SKM-1 (cell line): ENCODE measurements around the gene LIX1L.

ENCODE experiments used
- DNase-seq: peaks from one replicate; lab custom pipeline; 2025; ENCODE audit not compliant: unreplicated experiment; lab: John Stamatoyannopoulos, UW

The LIX1L gene

DNA sequence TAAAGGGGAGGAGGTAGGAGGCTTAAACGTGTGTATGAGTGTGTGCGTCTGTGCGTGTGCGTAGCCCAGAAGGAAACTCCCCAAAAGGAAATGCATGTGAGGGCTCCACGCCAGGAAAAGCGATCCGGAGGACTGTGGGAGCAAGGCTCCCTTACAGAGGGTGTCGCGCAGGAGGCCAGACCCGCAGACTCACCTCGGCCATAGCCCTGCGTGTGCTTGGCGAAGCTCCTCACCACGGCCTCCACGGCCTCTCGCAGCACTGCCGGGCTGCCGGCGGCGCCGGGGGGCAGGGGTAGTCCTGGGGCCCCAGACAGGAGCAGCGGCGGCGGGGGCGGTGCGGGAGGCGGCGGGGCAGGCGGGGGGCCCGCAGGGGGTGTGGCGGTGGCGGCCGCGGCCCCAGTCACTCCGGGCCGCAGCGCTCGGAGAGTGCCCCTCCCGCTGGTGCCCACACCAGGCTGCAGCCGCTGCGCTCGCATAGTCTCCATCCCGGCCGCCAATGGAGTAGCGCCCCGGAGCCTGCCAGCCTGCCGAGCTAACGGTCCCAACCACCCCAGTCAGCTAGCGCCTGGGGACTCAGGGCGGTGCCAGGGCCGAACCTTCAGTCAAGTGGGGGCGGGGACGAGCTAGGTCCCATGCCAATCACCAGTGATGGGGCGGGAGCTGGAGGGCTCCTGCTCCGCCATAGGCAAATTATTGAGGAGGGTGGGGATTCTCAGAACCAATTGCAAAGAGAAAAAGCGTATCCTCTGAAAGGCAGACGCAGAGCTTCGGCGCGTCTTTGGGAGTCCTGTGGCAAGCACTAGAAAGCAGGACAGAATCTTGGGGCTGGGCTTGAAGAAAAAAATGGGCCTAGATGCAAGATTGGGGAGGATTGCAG lies at the start of gene LIX1L:
Gene LIX1L (minus strand): TSS at position 575 of the 877 bp plus-strand sequence. CDS start 90 bp downstream, at position 485.
- peak; percentile 94 for DNase-seq

DNA sequence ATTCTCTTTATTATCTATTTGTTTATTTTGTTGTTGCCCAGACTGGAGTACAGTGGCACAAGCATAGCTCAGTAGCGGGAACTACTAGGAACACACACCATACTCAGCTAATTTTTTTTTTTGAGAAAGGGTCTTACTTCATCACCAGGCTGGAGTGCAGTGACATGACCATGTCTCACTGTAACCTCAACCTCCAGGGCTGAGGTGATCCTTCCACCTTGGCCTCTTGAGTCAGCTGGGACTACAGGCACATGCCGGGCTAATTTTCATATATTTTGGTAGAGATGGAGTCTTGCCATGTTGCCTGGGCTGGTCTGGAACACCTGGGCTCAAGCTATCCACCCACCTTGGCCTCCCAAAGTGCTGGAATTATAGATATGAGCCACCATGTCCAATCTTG lies 43.9 kb upstream of the LIX1L start:
- no peak for DNase-seq

DNA sequence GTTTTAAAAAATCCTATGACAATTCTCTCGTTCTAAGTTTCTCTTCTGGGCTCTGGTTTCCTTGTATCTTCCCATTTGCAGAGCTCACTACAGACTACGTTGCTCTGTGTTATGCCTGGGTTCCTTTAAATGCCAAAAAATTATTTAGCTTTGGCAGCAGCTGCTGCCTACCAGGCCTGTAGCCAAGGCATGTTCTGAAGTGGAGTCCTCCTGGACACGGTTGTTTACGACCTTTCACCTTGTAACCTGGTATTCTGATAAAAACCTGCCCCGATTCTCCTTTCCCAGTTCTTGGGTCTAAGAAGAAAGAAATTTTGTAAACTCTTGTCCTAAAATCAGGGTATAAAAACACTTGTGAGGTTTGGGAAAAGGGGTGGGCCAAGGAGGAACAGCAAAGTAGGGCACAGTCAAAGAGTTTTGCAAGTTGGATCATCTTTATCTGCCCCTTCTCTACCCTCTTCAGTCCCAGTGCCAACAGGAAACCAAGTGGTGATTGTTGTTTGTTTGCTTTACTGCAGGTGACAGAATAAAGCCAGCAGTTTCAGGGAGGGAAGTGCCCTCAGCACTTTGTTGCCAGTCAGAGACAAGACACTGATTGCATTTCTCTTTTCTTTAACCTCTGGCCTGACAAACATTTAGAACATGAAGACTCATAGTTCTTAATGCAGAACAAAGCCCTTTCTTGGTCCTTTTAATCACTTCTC lies 41.7 kb upstream of the LIX1L start:
- DNase-seq, result no peak

DNA sequence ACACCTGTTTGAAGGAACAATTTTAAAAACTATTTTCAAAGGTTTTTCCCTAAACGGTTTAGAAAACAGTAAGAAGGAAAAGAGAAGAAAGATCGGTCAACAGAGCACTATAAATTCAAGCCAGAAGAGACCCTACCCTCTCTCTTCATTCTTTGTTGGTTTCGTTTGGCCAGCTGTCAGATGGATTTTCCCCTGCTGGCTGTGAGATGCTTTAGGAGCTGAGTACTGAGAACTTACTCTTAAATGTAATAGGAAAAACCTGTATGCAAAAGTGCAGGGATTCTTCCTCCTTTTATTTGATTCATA lies 39.9 kb upstream of the LIX1L start:
- DNase-seq, result no peak

DNA sequence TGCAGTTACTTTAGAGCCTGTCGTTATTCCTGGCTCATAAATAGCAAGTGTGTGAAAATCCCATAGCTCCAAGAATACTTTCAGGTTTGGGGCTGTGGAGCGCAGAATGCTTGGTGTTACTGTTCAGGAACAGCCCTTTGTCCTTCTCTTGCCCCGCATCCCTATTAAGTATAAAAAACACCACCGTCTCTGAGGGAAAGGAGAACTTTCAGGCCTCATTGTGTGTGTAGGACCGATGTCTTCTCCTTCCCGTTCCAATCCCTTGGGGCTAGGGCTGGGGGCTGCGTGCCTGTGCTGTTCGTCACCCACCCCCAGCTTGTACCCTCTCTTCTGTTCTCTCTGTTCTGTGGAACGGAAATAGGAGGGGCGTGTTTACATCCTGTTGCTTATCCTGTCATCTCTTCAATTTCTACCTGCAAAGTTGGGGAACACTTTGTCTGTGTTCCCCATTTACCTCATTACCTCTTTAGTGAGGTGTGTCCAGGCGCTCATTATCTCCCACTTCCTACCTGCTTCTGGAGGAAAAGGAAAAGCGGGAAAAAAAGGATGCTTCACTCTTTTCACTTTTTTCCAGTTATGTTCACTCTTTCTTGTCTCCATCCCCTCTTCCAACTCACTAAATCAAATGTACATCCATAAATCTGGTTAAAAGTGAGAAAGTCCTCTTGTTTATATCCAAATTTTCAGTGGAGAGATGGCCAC lies 39.4 kb upstream of the LIX1L start:
- DNase-seq, result no peak

DNA sequence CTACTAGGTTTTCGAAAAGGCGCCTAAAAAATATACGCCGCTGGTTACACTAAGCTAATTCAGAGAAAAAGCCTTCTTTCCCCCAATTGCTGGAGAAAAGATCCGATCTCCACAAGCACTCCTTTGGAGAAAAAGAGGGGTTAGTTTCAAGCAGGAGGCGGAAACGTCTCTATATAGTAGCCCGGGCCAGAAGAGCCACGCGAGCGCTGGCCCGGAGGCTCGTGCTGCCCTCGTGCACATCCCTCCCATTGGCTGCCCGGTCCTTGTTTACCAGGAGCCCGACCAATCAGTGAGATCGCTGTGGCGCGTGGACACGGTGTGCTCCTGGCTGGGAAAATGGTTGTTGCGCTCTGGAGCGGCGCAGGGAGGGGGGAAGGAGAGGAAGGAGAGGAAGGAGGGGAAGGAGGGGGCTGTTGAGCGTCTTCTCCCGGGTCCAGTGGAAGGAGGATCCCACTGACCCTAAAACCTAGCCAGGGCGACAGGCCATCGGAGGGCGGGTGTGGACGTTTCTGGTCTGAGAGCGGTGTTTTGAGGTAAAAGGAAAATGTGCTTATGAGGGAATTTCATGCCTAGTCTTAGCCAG lies 38.7 kb upstream of the LIX1L start, which contains the start of gene TXNIP:
Gene TXNIP (minus strand): TSS at position 147 of the 583 bp plus-strand sequence. CDS start 313 bp downstream, outside the sequence.
- peak; percentile 97 for DNase-seq

DNA sequence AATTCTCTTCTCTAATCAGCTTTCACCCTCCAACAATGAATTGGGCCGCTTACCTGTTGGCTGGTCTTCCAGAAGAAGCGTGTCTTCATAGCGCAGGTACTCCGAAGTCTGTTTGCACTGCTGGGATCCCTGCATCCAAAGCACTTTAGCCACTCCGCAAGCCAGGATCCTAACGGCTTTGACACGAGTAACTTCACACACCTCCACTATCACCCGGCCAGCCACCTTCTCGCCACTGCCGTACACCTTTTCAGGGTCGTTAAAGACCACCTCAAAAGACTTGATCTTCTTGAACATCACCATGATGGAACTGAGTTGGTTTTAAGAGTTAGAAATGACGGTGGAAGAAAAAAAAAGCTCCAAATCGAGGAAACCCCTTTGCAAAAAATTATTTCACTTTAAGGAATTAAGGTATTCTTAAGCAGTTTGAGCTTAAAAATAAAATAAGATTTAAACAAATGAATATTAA lies 38.2 kb upstream of the LIX1L start:
- DNase-seq, result no peak

DNA sequence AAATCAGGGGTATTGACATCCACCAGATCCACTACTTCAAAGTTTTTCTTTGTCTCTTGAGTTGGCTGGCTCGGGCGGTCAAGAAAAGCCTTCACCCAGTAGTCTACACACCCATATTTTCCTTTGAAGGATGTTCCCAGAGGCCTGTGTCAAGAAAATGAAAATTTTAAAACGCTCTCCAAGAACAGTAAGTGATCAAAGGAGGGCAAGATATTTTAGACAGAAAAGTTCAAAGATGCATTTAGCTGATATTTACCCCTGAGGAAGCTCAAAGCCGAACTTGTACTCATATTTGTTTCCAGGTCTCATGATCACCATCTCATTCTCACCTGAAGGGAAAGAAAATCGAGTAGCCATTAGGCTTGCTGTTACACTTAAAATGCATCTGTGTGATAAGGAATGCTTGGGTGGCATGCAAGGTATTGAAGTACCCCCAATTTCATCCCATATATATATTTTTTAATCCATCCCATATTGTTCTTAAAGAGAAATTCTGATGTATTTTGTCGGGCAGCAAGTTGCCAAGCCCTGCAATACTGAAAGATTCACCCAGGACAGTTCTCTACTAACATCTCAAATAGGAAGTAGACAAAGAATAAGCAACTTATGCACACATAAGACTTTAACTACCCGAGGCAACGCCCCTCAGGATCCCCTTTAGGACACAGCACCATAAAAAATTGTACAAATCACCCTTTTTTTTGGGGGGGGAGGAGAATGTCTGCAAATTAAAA lies 37.5 kb upstream of the LIX1L start:
- no peak for DNase-seq

DNA sequence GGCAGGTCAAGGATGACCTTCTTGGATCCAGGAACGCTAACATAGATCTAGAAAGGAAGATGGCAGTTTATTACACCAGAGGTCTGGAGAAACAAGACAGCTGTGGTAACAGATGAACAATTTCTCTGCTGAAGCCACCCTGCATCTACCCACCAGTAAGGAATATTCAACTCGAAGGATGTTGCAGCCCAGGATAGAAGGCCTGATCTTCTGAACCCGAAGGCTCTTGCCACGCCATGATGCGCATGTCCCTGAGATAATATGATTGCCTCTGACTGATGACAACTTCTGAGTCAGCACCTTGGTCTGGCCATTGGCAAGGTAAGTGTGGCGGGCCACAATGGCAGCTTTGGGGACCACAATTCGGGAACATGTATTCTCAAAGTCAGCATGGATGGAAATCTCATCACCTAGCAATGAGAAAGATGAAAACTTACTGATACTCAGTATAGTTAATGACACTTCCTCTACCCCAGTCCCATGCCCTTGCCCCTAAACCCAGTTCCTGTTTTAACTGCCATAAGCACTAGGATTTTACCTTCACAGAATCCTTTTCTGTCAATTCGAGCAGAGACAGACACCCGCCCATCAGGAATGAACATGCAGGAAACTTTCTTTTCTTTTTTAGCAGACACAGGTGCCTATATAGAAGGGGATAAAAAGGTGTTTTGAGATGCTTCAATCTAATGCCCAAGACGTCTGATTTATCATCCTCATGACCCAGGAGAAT lies 36.7 kb upstream of the LIX1L start:
- DNase-seq, result no peak

DNA sequence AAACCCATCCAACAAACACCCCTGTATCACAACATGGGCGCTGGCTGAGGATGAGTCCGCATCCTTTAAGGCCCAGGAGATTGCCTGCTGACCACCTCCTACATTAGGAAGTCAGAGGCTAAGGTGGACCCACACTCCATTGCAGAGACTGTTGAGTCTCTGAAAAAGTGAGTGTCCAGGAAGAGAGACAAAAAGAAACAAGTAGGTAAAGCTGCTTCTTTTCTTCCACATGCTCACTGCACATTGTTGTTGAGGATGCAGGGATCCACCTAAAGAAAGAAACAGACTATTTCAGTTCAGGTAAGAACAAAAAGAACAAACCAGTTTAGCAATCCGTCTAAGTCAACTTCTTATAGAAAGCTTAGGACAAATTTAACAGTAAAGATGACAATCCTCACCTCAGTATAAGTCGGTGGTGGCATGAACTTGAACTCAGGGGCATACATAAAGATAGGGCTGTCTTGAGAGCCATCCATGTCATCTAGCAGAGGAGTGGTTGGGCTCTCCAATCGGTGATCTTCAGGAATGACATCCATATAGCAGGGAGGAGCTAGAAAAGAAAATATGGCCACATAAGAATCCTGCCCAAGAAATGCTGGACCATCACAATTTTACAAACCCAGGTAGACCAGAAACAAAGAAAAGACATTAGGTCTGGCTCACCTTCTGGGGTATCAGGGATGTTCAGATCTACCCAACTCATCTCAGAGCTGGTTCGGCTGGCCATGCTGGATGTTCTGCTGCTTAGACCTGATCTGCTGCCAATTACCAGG lies 36.0 kb upstream of the LIX1L start:
- no peak for DNase-seq

DNA sequence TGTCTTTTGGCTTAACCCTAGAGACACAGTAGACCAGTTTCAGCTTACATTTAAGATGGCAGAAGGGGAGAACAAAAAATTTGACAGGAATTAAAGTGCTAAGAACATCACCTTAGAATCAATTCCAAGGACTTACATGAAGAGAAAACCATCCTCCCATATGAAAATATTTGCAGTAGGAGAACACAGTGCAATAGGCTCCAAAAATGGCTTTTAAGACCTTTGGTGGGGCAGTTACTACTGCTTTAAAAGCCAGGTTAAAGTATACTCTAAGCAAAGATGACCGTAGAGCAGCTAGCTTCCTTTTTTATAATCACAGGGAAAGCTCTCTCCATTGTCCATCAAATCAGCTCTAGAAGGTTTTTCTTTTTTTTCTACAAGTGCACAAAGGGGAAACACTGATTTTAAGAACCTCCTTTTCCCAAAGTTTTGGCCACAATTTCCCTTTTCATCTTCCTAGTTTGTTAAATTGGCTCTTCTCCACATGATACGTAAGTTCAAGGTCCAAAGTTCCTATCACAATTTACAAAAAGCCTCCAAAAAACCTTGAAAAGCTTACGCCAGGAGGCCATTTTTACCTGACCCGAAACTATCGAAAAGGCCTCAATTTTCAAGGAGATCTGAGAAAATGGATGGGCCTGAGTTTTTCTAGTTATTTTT lies 35.3 kb upstream of the LIX1L start:
- no peak for DNase-seq

DNA sequence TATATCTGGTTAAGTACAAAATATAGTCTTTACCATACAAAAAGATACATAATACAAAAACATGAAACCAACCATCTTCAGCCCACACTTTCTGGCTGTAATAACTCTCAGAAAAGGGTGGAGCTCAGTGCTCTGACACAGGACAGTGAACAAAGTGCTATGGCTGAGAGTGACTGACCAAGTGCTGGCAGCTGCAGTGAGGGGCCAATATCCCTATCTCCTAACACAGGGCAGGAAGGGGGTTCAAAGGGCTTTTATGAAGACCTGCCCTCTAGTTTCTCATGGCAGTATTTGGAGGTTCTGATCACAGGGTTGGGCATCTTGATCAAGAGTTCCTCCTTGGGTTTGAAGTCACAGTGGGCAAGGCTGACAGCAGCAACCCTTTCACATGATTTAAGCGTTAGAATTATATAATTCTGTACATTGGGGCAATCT lies 34.7 kb upstream of the LIX1L start:
- DNase-seq, result no peak

DNA sequence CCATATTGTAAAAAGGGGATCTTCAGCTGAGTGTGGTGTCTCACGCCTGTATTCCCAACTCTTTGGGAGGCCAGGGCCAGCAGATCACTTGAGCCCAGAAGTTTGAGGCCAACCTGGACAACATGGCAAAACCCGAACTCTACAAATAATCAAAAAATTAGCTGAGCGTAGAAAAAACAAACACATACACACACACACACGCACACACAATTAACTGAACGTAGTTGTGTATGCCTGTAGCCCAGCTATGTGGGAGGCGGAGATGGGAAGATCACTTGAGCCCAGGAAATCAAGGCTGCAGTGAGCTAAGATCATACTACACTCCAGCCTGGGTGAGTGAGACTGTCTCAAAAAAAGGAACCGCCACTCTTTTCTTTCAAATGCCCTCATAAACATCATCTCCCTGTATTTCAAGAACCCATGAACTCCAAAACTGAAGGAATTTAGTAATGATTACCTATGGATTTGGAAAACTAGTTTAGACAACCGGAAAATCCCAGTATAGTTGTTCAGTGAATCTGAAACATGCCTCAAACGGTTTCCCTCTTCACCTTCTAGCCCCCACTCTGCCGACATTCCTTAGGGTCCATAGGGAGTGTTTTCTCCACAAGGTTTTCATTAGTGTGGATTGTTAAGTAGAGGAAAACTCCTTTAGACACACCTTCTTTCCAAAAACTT lies 34.1 kb upstream of the LIX1L start:
- DNase-seq, result no peak

DNA sequence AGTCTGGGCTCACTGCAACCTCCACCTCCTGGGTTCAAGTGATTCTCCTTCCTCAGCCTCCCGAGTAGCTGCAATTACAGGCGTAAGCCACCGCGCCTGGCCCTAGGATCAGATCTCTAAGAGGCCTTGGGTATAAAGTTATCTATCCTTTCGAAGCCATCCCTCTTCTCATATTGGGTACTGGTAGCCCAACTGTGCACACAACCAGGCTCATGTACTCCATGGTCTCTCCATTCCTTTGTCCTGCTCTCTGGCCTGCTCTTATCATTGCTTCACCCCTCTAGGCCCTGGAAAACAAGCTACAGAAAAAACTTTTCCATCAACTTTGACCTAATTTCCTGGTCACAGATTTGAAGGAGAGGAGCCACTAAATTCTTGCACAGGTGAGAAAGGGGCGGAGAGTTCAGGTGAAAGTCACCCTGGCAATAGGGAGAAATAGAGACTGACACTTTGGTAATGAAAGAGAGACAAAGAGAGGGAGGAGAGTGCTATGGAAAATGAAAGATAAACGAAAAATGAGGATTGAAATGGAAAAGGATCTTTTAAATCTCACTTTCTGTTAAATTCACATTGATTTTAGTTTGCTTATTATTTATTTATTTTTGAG lies 32.5 kb upstream of the LIX1L start:
- DNase-seq, result no peak

DNA sequence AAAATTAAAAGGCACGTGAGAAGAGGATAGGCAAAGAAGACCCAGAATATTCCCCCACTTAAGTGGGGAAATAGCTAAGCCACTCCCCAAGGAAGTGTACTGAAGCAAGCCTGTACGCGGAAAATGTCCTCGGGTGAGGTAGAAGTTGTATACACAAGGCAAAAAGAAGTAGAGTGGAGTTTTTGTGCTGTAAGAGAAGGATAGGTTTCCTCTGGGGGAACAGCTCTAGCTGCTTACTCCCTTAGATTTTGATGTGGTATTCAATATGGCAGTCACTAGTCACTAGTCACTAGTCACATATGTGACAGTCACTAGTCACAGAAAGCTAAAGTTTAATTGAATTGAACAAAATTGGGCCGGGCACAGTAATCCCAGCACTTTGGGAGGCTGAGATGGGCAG lies 31.0 kb upstream of the LIX1L start:
- DNase-seq, result no peak

DNA sequence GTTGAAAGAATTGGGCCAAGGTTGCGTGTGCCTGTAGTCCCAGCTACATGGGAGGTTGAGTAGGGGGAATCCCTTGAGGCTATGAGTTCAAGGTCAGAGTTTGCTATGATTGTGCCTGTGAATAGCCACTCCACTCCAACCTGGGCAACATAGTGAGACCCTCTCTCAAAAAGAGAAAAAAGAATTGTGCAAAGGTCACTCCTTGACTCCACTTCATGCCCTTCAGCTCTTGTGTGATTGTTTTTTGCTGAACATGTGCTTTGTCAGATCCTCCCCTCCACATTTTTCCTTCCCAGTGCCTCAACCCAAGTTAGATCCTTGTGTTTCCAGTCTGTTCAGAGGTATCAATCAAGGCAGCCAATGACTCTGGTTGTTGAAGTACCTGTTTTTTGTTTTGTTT lies 30.1 kb upstream of the LIX1L start:
- DNase-seq, result no peak

DNA sequence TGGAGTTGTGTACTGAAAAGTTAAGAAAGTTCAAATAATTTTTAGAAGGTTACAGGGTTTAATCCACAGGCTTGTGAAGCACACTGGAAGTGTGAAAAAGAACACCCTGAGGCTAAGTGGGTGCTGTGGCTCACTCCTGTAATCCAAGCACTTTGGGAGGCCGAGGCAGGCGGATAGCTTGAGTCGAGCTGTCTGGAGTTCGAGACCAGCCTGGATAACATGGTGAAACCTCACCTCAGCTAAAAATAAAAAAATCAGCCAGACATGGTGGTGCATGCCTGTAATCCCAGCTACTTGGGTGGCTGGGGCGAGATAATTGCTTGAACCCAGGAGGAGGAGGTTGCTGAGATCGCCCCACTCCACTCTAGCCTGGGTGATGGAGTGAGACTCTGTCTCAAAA lies 28.7 kb upstream of the LIX1L start:
- DNase-seq, result no peak
